HL-60/S4 treated with retinoic acid at 250 ng/mL for 4 days and 3 days (cell line): Measurements from ENCODE around the gene PRKAR1B.

Source experiments
- in situ Hi-C: fragments of 300-500 bp; cut with MboI; formaldehyde crosslinking; loops from 2 replicates; pipeline ENCODE4 v1.7.0; 2022; ENCODE audit warnings: low sequenced_read_pairs

Gene PRKAR1B

DNA sequence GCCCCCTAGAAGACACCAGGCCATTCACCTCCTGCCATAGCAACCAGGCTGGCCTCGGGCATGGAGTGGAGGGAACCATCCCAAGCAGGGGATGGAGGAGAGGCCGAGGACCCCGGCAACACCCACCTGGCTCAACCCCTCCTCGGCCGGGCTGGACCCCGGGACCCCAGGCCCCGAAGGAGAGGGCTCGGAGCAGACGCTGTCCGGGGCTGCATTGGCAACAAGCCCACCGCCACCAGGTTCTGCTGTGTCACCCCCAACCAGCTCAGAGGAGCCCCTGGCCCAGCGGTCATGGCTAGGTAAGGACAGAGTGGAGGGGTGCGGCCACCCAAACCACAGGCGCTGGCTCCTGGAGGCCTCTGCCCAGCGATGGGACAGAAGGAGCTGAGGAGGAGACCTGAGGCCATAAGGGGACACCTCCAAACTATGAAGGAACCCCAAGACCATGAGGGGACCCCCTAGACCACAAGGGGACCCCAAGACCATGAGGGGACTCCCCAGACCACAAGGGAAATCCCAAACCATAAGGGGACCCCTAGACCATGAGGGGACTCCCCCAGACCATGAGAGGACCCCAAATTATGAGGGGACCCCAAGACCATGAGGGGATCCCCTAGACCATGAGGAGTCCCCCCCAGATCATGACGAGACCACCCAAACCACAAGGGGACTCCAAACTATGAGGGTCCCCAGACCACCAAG is 132.7 kb downstream of the PRKAR1B start:
- in situ Hi-C loops = no loop called here

DNA sequence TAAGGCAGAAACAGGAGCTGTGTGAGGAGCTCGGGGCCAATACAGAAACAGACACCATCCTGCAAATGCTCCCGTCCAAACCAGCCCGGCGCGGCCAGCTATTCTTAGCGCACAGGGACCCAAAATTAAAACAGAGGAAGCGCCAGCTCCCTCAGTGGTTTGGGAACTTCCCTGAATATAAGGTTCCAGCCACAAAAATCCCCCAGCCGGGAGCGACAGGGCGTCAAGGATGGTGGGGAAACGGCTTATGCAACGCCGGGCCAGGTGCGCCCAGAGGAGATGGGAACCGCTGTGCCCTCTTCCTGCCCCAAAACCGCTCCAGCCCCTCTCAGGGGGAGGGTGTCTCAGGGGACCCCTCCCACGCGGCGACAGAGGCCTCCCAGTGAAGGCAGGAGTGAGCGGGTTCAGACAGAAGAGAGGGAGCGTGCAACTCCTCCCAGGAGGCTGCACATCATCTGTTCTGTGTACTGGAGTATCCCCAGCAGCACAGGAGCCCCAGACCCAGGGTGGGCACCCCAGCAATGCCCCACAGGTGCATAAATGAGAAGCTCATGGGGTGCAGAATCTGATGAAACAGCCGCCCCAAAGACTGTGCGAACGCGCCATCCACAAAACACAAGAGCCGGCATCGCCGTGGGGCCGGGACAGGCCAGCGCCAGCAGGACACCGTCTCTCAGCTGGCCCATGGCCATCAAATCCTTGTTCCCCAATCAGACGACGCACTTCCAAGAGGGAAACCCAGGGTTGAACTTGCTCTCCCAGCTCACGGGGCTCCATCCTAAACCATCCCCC is 133.6 kb downstream of the PRKAR1B start:
- in situ Hi-C loops = no loop called here

DNA sequence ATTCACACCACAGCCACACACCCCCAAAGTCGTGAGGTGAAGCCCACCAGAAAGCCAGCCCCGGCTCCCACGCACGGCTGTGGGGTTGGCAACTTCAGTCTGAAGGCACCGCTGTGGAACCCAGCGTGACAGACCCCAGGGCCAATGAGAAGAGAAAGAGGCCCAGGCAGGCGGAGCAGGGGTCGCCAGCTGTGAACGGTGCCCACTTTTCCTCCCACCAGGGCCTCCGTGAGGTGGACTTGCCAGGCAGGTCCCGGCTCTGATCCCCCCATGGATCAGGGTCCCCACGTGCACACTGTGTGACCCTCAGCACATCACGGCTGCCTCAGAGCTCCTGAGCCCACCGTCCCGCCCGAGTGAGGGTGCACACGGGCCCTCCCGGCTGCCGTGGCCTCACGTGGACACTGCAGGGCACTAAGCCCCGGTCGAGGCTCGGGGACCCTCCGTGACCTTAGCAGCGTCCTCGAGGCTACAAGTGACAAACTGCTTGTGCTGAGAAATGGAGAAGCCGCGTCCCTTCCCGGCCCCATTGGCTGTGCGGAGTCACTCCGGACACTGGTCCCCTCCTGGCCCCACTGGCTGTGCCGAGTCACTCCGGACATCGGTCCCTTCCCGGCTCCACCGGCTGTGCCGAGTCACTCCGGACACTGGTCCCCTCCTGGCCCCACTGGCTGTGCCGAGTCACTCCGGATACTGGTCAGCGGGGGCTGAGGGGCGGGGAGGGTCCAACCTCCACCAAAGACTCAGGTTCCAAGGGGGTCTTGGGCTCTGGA is 135.0 kb downstream of the PRKAR1B start:
- in situ Hi-C loops = no loop called here

DNA sequence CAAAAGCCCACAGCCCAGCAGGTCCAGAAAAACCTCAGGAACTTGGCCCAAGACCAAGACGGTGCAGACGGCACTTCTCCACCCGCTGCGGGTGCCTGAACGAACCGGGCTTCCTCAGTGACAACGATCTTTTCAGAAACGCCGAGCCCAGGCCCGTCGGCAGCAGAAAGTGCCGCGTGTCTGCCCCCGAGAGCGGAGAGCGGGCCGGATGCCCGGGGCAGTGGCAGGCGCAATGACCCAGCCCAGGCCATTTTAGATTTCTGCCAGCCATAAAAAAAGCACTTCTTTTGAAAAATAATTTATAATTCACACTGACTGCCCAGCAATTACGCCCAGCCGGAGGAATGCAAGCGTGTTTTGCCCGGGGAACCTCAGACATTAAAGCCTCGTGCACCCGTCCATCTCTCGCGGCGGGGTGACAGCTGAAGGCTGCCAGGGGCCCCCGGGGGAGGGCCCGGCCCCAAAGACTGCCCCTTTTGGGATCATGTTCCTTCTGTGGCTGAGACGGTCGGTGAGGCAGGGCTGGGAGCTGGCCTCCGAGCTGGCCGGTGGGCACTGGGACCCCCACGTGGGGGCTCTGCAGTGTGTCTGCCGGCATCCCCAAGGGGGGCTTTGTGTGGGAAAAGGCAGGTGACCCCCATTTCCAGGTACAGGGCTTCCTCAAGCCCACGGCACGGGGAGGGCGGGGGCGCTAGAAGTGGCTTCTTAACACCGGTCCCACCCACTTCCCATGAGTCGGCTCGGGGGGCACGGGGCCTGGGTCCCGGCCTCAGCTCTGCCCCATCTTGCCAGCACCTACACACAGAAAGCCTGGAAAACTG is 136.1 kb downstream of the PRKAR1B start:
- in situ Hi-C loops = no loop called here

DNA sequence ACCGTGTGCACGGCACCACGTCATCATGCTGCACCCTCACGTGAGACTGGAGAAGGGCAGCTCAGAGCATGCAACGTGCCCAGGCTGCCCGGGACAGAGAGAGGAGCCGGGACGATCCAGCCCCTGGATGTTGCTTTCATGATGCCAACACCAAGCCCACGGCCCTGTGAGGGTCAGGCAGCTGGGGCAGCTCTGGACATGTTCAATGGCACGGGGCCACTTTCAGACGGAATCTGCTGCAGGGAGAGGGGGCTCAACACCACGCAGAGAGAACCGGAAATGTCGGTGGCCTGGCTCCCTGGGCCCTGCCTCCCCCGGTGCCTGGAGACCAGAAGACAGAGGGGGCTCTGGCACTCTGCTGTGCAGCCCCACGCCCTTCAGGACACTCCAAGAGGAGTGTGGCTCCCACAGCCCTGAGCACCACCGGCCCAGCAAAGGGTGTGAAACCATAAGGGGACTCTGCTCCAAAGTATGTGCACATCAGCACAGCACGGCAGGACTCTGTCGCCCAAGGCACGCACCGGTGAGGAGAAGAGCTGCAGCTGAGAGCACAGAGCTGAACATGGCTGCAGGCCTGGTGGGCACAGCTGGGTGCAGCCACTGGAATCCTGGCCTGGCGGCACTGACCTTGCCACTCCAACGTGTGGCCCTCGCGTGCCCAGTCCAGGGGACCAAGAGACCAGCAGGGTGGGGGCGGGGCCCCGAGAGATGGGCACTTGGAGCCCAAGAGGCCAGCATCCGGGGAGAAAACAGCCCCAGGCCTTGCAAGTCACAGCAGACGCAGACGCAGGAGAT is 137.1 kb downstream of the PRKAR1B start:
- in situ Hi-C loops = no loop called here

DNA sequence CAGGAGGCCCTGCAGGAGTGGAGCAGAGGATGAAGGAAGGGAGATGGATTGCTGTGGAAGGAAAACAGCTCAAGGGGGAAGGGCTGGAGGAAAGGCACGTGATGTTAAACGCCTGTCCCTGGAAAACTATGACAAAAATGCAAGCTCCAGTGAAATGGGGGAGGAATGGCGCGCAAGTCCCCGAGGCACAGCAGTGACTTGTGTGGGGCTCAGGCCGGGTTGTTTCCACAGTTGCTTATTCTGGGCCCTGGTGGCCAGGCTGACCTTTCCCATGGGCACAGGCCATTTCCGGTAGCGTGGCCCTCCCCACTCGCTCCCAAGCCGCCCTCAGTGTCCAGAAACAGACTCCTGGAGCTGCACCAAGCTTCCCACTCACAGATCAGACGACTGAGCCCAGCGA is 139.3 kb downstream of the PRKAR1B start:
- in situ Hi-C loops = no loop called here

DNA sequence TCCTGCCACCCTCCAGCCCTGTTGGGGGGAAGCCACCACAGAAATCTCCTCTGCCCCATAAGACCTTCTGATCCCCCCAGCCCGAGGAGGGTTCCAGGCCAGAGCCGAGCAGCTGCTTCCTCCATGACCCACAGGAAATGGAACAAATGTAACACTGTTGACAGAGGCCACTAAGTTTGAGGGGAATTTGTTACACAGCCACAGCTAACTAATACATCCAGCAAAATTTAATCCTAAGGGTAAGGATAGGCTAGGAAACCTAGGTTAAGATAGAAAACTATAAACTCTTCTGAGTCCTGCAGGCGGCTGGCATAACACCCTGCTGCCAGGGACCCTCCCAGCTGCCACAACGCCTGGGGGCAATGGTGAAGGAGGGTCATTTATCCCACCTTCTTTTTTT is 140.6 kb downstream of the PRKAR1B start:
- in situ Hi-C loops = no loop called here

DNA sequence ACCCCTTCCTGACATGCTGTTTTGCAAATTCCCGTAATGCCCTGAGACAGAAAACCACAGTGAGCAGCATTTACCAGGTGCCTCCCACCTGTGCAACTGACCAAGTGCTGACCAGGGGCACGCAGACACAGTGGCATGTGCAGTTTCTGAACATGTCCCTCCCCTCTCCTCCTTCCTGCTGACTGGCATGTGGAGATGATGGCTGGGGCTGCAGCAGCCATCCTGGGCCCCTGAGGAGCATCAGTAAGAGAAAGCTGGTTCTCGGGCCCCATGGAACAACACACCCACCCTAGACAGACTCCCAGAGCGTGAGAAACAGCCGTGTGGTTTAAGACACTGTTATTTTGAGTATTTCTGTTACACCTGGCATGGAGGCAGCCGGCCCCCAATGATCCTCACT is 141.2 kb downstream of the PRKAR1B start:
- in situ Hi-C loops = no loop called here

DNA sequence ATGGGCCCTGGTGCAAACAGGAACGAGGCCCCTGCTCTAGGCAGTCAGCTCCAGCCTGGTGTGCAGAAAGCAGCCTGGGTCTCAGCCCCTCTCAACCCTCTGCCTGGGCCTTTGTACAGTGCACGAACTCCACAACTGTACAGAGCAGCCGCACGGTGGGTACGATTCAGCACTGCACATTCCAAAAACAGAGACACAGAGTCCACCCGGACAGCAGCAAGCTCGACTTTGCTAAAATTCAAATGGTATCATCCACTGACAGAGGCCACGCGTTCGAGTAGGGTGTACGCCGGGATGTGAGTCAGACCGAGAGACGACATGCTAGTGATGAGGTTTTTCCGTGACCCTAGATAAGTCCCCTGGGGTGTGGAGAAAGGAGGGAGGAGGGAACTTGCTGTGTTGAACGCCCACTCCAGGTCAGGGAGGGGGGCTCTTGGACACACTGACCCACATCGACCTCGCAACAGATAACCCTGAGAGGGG is 141.8 kb downstream of the PRKAR1B start:
- in situ Hi-C loops = no loop called here

DNA sequence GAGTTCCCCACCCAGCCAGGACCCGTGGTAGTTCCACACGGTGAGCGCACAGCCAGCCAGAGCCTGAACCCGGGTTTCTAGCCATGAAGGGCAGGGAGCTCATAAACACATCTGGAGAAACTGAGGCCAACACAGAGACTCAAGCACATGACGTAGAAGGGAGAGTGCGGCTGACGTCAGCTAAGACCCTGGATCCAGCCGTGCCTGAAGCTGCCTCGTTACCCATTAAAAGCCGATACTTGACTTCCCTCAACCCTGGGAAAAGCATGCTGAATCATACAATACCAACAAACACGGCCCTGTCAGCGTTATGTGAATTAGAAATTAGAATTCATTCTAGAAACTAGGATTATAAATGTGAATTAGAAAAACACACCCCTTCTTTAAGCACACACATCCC is 142.3 kb downstream of the PRKAR1B start:
- in situ Hi-C loops = no loop called here

DNA sequence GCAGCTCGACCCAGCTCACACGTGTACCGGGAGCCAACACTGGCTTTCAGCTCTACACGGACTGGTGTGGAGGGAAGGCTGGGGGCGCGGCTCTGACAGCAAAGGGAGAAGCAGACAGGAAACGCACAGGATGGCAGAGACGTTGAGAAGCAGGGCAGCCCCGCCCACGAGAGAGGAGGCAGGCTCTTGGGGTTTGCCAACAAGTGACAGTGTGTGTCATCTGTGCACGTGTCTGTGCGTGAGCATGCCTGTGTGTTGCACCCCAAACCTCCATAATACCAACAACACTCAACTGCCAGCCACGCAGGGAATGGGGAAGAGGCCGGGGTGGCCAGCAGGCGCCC is 143.0 kb downstream of the PRKAR1B start:
- in situ Hi-C loops = no loop called here

DNA sequence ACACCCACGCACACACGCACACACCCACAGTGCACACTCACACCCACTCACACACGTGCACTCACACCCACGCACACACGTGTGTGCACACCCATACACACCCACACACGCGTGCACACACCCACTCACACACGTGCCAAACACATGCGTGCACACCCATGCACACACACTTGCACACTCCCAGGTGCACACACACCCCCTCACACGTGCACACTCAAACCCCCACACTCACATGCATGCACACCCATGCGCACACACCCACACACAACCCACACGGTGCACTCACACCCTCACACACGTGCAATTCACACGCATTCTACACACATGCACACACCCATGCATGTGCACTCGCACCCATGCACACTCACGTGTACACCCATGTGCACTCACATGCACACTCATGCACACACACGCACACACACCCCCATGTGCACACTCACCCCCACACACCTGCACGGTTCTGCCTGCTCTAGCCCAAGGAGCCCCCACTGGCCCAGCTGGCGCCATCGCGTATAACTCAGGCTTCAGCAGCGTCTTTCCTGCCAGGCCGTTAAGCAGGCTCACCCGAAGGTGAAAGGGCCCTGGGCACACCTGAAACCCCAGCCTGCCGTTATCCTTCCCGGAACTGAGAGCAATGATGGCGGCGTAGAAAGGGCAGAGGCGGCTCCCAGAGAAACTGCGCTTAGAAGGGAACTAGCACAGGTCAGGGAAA is 143.5 kb downstream of the PRKAR1B start:
- in situ Hi-C loops = no loop called here

DNA sequence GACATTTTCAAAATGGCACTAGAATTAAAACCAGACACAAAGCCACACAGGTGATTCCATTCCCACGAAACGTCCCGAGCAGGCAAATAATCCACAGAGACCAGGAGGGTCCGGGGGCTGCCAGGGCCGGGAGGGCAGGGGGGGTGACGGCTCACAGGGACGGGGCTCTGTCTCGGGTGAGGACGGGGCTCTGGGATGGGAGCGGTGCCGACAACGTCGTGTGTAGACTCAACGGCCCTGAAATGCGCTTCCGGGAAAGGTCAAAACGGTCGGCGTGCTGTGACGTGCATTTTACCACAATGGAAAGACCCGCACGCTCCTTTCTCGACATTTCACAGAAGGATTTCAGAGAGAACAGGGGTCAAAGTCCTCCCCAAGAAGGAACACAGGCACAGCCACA is 144.2 kb downstream of the PRKAR1B start:
- in situ Hi-C loops = no loop called here

DNA sequence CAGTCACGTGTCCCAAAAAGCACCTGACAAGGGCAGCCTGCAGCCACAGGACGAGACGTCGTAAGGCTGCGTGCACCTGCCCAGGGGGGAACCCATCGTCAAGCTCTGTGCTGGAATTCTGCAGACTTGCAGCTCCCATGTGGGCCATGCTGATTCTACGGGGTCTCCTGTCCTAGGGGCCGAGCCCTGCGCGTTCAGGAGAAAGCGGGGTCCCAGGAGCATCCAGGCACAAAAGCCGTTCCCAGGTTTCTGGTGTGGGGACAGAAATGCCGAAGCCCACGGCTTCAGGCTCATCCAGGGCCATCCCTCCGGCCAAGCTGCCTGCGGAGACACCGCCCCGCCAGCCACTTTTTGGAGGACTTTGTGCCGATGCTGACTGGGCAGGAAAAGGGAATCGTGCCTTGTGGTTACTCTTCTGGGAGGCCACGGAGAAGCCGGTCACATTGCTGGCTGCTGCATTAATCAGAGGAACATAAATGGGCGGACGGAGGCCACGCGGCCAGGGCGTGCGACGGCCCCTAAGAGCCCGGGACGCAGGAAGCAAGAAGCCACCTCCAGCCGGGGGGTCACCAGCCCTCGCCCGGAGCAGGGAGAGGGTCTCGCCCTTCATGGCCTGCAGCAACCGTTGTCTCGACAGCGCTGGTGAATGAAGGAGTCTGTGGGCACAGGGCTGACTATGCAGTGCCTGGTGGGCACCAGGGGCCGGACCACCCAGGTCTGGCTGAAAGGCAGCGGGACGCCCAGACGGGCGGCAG is 144.8 kb downstream of the PRKAR1B start:
- in situ Hi-C loops = no loop called here

DNA sequence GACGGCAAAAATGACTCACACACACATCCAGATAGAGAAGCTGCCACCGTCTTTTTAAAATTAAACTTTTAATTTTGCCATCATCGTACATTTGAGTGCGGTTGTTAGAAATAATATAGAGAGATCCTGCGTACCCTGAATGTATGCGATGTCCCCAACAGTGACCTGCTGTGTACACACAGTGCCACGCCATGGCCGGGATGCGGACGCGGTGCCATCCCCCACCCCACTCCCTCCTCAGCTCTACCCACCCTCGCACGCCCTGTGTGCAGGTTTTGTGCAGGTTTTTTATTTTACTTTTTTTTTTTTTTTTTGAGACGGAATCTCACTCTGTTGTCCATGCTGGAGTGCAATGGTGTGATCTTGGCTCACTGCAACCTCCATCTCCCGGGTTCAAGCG is 148.7 kb downstream of the PRKAR1B start:
- in situ Hi-C loops = no loop called here

DNA sequence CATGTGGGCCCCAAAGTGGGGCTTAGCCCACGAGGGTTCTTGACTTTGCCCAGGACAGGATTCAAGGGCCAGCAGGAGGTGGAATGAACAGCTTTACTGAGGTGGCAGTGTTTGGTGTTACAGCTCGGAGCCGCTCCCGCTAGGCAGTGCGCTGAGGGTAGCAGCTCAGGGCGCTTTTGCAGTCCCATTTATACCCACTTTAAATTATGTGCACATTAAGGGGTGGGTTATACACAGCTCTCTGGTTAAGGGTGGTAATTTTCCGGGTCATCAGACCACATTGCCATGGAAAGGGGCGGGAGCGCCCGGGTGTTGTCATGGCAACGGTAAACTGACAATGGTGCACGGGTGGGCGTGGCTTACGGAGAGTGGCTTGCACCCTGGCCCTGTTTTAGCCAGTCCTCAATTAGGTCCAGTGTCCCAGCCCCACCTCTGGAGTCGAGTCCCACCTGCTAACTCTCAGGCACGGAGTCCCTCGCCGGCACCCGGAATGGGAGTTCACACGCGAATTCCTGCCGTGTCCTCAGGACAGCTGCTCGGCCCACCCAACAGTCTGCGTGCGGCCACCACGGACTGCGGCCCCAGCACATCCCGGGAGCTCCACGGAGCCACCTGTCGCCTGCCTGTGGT is 149.2 kb downstream of the PRKAR1B start:
- in situ Hi-C loops = no loop called here

DNA sequence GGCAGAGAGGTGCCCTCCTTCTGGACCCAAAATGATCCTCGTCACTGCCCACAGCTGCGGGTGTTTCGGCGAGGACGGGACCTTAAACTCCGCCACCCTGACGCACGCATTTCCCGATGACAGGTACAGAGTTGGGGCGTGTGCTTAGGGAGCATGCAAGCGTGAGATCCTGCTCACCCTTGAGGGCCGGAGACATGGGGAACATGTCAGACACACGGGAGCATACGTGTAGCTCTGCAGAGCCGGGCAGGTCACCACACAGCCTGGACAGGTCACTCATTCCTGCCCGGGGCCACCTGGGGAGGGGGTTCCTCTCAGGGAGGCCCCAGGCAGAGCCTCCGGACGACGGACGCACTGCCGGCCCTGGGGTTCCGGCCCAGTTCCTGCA is 149.8 kb downstream of the PRKAR1B start:
- in situ Hi-C loops = no loop called here

DNA sequence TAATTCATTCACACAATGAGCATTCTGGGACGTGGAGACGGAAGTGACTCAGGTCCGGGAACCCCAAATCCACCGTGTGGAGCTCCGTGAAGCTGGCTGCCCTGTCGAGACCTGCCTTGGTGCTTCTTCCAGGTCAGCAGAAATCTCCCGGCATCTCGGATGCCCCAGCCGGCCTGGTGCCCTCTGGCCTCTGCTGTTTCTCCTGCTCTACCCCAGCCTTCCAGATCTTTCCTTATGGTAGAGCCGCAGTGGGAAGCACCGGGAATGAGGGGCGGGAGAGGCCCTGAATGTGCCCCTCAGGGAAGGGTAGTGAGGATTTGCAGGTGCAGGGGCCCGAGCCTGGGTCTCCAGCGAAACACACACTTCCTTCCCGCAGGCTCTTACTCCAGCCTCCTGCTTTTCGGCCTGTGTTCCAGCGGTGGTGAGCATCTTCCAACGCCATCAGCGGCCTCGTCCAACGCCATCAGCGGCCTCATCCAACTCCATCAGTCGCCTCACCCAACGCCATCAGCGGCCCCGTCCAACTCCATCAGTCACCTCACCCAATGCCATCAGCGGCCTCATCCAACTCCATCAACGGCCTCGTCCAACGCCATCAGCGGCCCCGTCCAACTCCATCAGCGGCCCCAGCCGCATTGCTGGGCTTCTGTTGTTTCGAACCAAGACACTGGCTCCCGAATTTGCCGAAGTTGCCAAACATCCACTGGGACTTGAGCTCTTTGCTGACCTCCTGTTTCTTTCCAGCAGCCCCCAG is 150.4 kb downstream of the PRKAR1B start:
- in situ Hi-C loops = no loop called here
